A549 (cell line): ENCODE results near the gene TNFRSF11A. TPM values are rescaled to one million over a fixed set of nuclear protein-coding genes. Genes with fewer than 3 reads are reported as not detected.

Experiments
- ATAC-seq, 2 experiments: fragments of 200-7000 bp in 1 of 2; fragments of >200 bp in 1 of 2; cut with Nextera tagmentation in 1 of 2; cut with Tn5 transposase in 1 of 2; 3 replicates each; pipeline versions ENCODE4 v1.8.0 to v1.9.1; 2018 to 2020; ENCODE audit warnings: mild to moderate bottlenecking in 1 of 2, moderate library complexity in 1 of 2
- CTCF ChIA-PET: fragments of 300-600 bp; sonication (Branson Sonifier 250); formaldehyde crosslinking; extraction: SDS; loops from one replicate; lab custom pipeline; 2021; ENCODE audit warnings: antibody characterized with exemption, inconsistent platforms; lab: Yijun Ruan, JAX
- POLR2A ChIA-PET: fragments of 350-600 bp; formaldehyde crosslinking; extraction: SDS; loops from one replicate; lab custom pipeline; 2021; ENCODE audit warnings: antibody characterized with exemption, inconsistent platforms; lab: Yijun Ruan, JAX
- DNase-seq, 2 experiments: peaks; one replicate each; pipeline versions ENCODE4 v3.0.0 to v3.0.0-alpha.2; 2011 to 2016; ENCODE audit warnings: low read depth in 1 of 2, low spot score in 1 of 2
- FAIRE-seq: peaks from 2 replicates; lab custom pipeline; 2011; peaks lifted over from hg19 to GRCh38; lab: Jason Lieb, UNC
- H3K27ac ChIP-seq, 2 experiments: fragments of >200 bp; sonication (Bioruptor Twin); formaldehyde crosslinking; 3 replicates each; pipeline ENCODE4 v1.5.1; 2016 to 2017
- H3K4me1 ChIP-seq: fragments of >200 bp; sonication (Bioruptor Twin); formaldehyde crosslinking; 3 replicates; pipeline ENCODE4 v1.6.1; 2016
- H3K4me2 ChIP-seq: fragments of >200 bp; sonication (Bioruptor Twin); formaldehyde crosslinking; 3 replicates; pipeline ENCODE4 v1.6.1; 2016
- H3K4me3 ChIP-seq: fragments of >200 bp; sonication (Bioruptor Twin); formaldehyde crosslinking; 3 replicates; pipeline ENCODE4 v1.5.1; 2016
- H3K9me3 ChIP-seq: fragments of >200 bp; sonication (Bioruptor Twin); formaldehyde crosslinking; 3 replicates; pipeline ENCODE4 v1.6.1; 2016
- CEBPB ChIP-seq, 2 experiments: fragments of >200 bp in 1 of 2; sonication (Bioruptor Twin) in 1 of 2; formaldehyde crosslinking in 1 of 2; IDR thresholded peaks; 2 replicates each; pipeline ENCODE4 v1.6.1; 2012 to 2016
- CHD2 ChIP-seq: fragments of 150-350 bp; IDR thresholded peaks from 2 replicates; pipeline ENCODE4 v1.6.1; 2014; ENCODE audit warnings: low read length; ENCODE audit not compliant: partially characterized antibody
- CTCF ChIP-seq: fragments of >200 bp; sonication (Bioruptor Twin); formaldehyde crosslinking; IDR thresholded peaks from 3 replicates; pipeline ENCODE4 v1.5.1; 2016
- E2F6 ChIP-seq: IDR thresholded peaks from 2 replicates; pipeline ENCODE4 v1.6.1; 2012; ENCODE audit warnings: low read depth, borderline replicate concordance
- EHMT2 ChIP-seq: fragments of 200-600 bp; sonication (generic); IDR thresholded peaks from 2 replicates; pipeline ENCODE4 v1.6.1; 2016; ENCODE audit warnings: antibody characterized with exemption, low read depth, mild to moderate bottlenecking, moderate library complexity
- HES2 ChIP-seq: fragments of >200 bp; sonication (Bioruptor Twin); formaldehyde crosslinking; IDR thresholded peaks from 2 replicates; pipeline ENCODE4 v1.6.1; 2016
- HEYL ChIP-seq: fragments of 250-450 bp; sonication (Bioruptor Pico); IDR thresholded peaks from 2 replicates; pipeline ENCODE4 v1.8.0; 2021; ENCODE audit warnings: mild to moderate bottlenecking, moderate library complexity
- HOXA7 ChIP-seq: fragments of 250-450 bp; sonication (Bioruptor Pico); IDR thresholded peaks from 2 replicates; pipeline ENCODE4 v1.5.0; 2020; ENCODE audit warnings: mild to moderate bottlenecking, moderate library complexity
- JUN ChIP-seq, 2 experiments: fragments of >200 bp; sonication (Bioruptor Twin); formaldehyde crosslinking; IDR thresholded peaks; 2 replicates in 1 of 2; 3 replicates in 1 of 2; pipeline ENCODE4 v1.6.1; 2016 to 2017
- KDM5A ChIP-seq: fragments of 200-600 bp; sonication (generic); IDR thresholded peaks from 2 replicates; pipeline ENCODE4 v1.6.1; 2016; ENCODE audit warnings: antibody characterized with exemption, mild to moderate bottlenecking
- MAFK ChIP-seq: fragments of 450-650 bp; IDR thresholded peaks from 2 replicates; pipeline ENCODE4 v1.6.1; 2014; ENCODE audit not compliant: partially characterized antibody
- NR3C1 ChIP-seq: fragments of >200 bp; sonication (Bioruptor Twin); formaldehyde crosslinking; IDR thresholded peaks from 3 replicates; pipeline ENCODE4 v1.6.1; 2017
- POLR2A ChIP-seq: IDR thresholded peaks from 2 replicates; pipeline ENCODE4 v1.6.1; 2012; ENCODE audit warnings: mild to moderate bottlenecking, low read length
- POLR2AphosphoS2 ChIP-seq: conservative IDR thresholded peaks from 2 replicates; pipeline ENCODE4 v1.6.1; 2012; ENCODE audit warnings: low read length, improper control_type of control experiment, inconsistent platforms
- RARB ChIP-seq: fragments of 250-450 bp; sonication (Bioruptor Pico); IDR thresholded peaks from 2 replicates; pipeline ENCODE4 v1.8.0; 2021; ENCODE audit warnings: mild to moderate bottlenecking, moderate library complexity
- REST ChIP-seq: fragments of 200-600 bp; sonication (generic); IDR thresholded peaks from 2 replicates; pipeline ENCODE4 v1.6.1; 2016; ENCODE audit warnings: antibody characterized with exemption, mild to moderate bottlenecking, moderate library complexity
- RNF2 ChIP-seq: fragments of 200-600 bp; sonication (generic); IDR thresholded peaks from 2 replicates; pipeline ENCODE4 v1.6.1; 2016; ENCODE audit warnings: low read depth, mild to moderate bottlenecking, antibody characterized with exemption, moderate library complexity, borderline replicate concordance
- SMC3 ChIP-seq: fragments of >200 bp; sonication (Bioruptor Twin); formaldehyde crosslinking; IDR thresholded peaks from 3 replicates; pipeline ENCODE4 v1.6.1; 2018; ENCODE audit warnings: inconsistent platforms
- SREBF2 ChIP-seq: fragments of 450-650 bp; IDR thresholded peaks from 2 replicates; pipeline ENCODE4 v1.6.1; 2014; ENCODE audit warnings: mild to moderate bottlenecking, moderate library complexity
- TFCP2L1 ChIP-seq: fragments of 250-450 bp; sonication (Bioruptor Pico); IDR thresholded peaks from 2 replicates; pipeline ENCODE4 v1.5.0; 2021; ENCODE audit warnings: mild to moderate bottlenecking
- ZC3H11A ChIP-seq: fragments of 450-650 bp; IDR thresholded peaks from 2 replicates; pipeline ENCODE4 v1.6.1; 2014; ENCODE audit warnings: antibody characterized with exemption, mild to moderate bottlenecking
- ZNF302 ChIP-seq: fragments of 250-450 bp; sonication (Bioruptor Pico); IDR thresholded peaks from 2 replicates; pipeline ENCODE4 v1.9.0; 2021; ENCODE audit warnings: inconsistent platforms, mild to moderate bottlenecking, moderate library complexity
- ZSCAN20 ChIP-seq: fragments of 250-450 bp; sonication (Bioruptor Pico); IDR thresholded peaks from 2 replicates; pipeline ENCODE4 v1.8.0; 2022; ENCODE audit warnings: mild to moderate bottlenecking, moderate library complexity
- WGBS: methylation state at CpG from one replicate; pipeline ENCODE4 v1.1.6; 2017; ENCODE audit errors: missing lambda C conversion rate; 5-methylcytosine and 5-hydroxymethylcytosine counted together
- polyA plus RNA-seq, 4 experiments: library from polyadenylated mRNA; depleted of rRNA in 3 of 4; stranded (reverse); fragments of >200 nt; fragmentation: RNase III in 1 of 4; extraction: RNeasy Plus Mini Kit Qiagen cat#74134 plus additional on column Dnase treatment in 1 of 4; gene quantifications; 2 replicates in 3 of 4; 3 replicates in 1 of 4; pipeline ENCODE4 v1.2.3, GENCODE V29; 2011 to 2017

The TNFRSF11A gene
- polyA plus RNA-seq, 2 of the 4 experiments (the other 2 are of a cell fraction) = 1.9 to 4.0 TPM

- DNase-seq (no peak), ATAC-seq (no peak), FAIRE-seq (no peak)
- no peaks in the 10 kb centered on the region for H3K4me1 ChIP-seq
- WGBS = 76% methylated on average over 5 of the region's 5 CpGs
- no peaks in the 10 kb centered on the region for H3K9me3 ChIP-seq
- no peak for TF ChIP-seq CEBPB (IDR thresholded peaks at IDR 0.05)
- TF ChIP-seq E2F6 = no peak
- no peak for TF ChIP-seq POLR2A
- no peak for TF ChIP-seq EHMT2
- no peak for TF ChIP-seq HOXA7
- no peak for TF ChIP-seq SREBF2
- no peak for TF ChIP-seq HEYL (CRISPR knock-in tag)
- no peak for TF ChIP-seq POLR2AphosphoS2
- TF ChIP-seq NR3C1 = no peak
- no peak for TF ChIP-seq ZNF302 (CRISPR knock-in tag)
- ChIA-PET POLR2A (no interaction called here), CTCF (interaction anchor here (0.9 kb wide), 1 partner anchor 227 kb away, joined by 3 read pairs; no protein-coding TSS in a partner anchor)
- no peak overlapping the region for H3K4me3 ChIP-seq
- H3K4me2 ChIP-seq = no peak overlapping the region
- H3K27ac ChIP-seq = no peak overlapping the region
These were observed 32.1 kb downstream of the TNFRSF11A start for GRCh38 chr18:62357079-62357719.

- H3K9me3 ChIP-seq = no peaks in the 10 kb centered on the region
- no peak overlapping the region for H3K4me3 ChIP-seq
- H3K27ac ChIP-seq = no peak overlapping the region
- POLR2A ChIA-PET = no interaction called here
- H3K4me1 ChIP-seq = no peaks in the 10 kb centered on the region
- FAIRE-seq (no peak), ATAC-seq (no peak), DNase-seq (no peak)
- CTCF ChIA-PET = interaction anchor here (1.1 kb wide), 1 partner anchor 20 kb away, joined by 3 read pairs; no protein-coding TSS in a partner anchor
- WGBS = 58% methylated on average over 2 of the region's 2 CpGs
- no peak for TF ChIP-seq KDM5A
- H3K4me2 ChIP-seq = no peak overlapping the region
These were observed 35.7 kb downstream of the TNFRSF11A start for GRCh38 chr18:62360805-62361204.

GRCh38 chr18:62361288-62361687 is 36.2 kb downstream of the TNFRSF11A start:
- Histone ChIP-seq H3K4me1 (no peaks in the 10 kb centered on the region), H3K4me2 (no peak overlapping the region), H3K27ac (no peak overlapping the region), H3K4me3 (no peak overlapping the region), H3K9me3 (no peaks in the 10 kb centered on the region)
- DNase-seq (no peak), ATAC-seq (no peak), FAIRE-seq (no peak)
- ChIA-PET CTCF (no interaction called here), POLR2A (no interaction called here)
- no peak for TF ChIP-seq POLR2AphosphoS2
- no peak for TF ChIP-seq HOXA7
- 91% methylated on average over 7 of the region's 7 CpGs for WGBS

- no peak overlapping the region for H3K4me3 ChIP-seq
- 81% methylated on average over 5 of the region's 5 CpGs for WGBS
- H3K4me1 ChIP-seq = no peaks in the 10 kb centered on the region
- no peak for DNase-seq
- H3K9me3 ChIP-seq = no peaks in the 10 kb centered on the region
- TF ChIP-seq MAFK (peak; percentile 62), ZSCAN20 (CRISPR knock-in tag) (no peak)
- FAIRE-seq = no peak
- H3K4me2 ChIP-seq = no peak overlapping the region
- ChIA-PET CTCF (no interaction called here), POLR2A (no interaction called here)
- no peak overlapping the region for H3K27ac ChIP-seq
- ATAC-seq = no peak
These were observed 39.4 kb downstream of the TNFRSF11A start for GRCh38 chr18:62364558-62364957.

- Histone ChIP-seq H3K4me1 (no peaks in the 10 kb centered on the region), H3K4me2 (no peak overlapping the region), H3K27ac (no peak overlapping the region), H3K9me3 (no peaks in the 10 kb centered on the region), H3K4me3 (no peak overlapping the region)
- ChIA-PET POLR2A (no interaction called here), CTCF (no interaction called here)
- no peak for FAIRE-seq
- no peak for DNase-seq
- WGBS = 60% methylated on average over 2 of the region's 2 CpGs
- no peak for ATAC-seq
- TF ChIP-seq MAFK = no peak
- no peak for TF ChIP-seq JUN (IDR thresholded peaks at IDR 0.05)
- TF ChIP-seq SMC3 = no peak
- TF ChIP-seq TFCP2L1 = no peak
- TF ChIP-seq CHD2 = no peak
- TF ChIP-seq HES2 = no peak
- no peak for TF ChIP-seq REST
- TF ChIP-seq ZC3H11A = no peak
- no peak for TF ChIP-seq CTCF
- TF ChIP-seq RARB (CRISPR knock-in tag) = no peak
- TF ChIP-seq RNF2 = no peak
These were observed 40.3 kb downstream of the TNFRSF11A start for GRCh38 chr18:62365420-62365819.
